SKM-1 treated with dmso at 0.1 percent for 144 hours (cell line): ENCODE measurements around the gene KIF18B.

ENCODE experiments used
- DNase-seq: peaks from one replicate; lab custom pipeline; 2025; ENCODE audit not compliant: unreplicated experiment; lab: John Stamatoyannopoulos, UW

The KIF18B gene

GRCh38 chr17:44947461-44948314 is at the start of gene KIF18B:
Gene KIF18B (minus strand): TSS chr17:44947773. CDS start chr17:44936344, 11,429 bp downstream.
- DNase-seq: peak; percentile 97

- DNase-seq: no peak
Observed at GRCh38 chr17:44996304-44996703, 48.7 kb upstream of the KIF18B start.

GRCh38 chr17:44995436-44996001 is 47.9 kb upstream of the KIF18B start:
- DNase-seq: no peak

GRCh38 chr17:44992242-44992939 is 44.8 kb upstream of the KIF18B start:
- no peak for DNase-seq

- no peak for DNase-seq
Observed at GRCh38 chr17:44990994-44991393, 43.4 kb upstream of the KIF18B start.

- no peak for DNase-seq
Observed at GRCh38 chr17:44989552-44990138, 42.1 kb upstream of the KIF18B start.

- DNase-seq: no peak
Observed at GRCh38 chr17:44988044-44988942, 40.7 kb upstream of the KIF18B start.

- no peak for DNase-seq
Observed at GRCh38 chr17:44983563-44983962, 36.0 kb upstream of the KIF18B start.

GRCh38 chr17:44982113-44982702 is 34.6 kb upstream of the KIF18B start:
- no peak for DNase-seq

GRCh38 chr17:44981221-44981968 is 33.8 kb upstream of the KIF18B start:
- no peak for DNase-seq

- no peak for DNase-seq
Observed at GRCh38 chr17:44979426-44979995, 31.9 kb upstream of the KIF18B start.

- no peak for DNase-seq
Observed at GRCh38 chr17:44978807-44979206, 31.2 kb upstream of the KIF18B start.

GRCh38 chr17:44977814-44978550 is 30.4 kb upstream of the KIF18B start:
- no peak for DNase-seq

GRCh38 chr17:44977065-44977464 is 29.5 kb upstream of the KIF18B start:
- no peak for DNase-seq

- no peak for DNase-seq
Observed at GRCh38 chr17:44976206-44976605, 28.6 kb upstream of the KIF18B start.

GRCh38 chr17:44972953-44973352 is 25.4 kb upstream of the KIF18B start:
- no peak for DNase-seq

- DNase-seq: no peak
Observed at GRCh38 chr17:44971776-44972483, 24.4 kb upstream of the KIF18B start.
